ENCODE results near the gene CCDC43.

DNA sequence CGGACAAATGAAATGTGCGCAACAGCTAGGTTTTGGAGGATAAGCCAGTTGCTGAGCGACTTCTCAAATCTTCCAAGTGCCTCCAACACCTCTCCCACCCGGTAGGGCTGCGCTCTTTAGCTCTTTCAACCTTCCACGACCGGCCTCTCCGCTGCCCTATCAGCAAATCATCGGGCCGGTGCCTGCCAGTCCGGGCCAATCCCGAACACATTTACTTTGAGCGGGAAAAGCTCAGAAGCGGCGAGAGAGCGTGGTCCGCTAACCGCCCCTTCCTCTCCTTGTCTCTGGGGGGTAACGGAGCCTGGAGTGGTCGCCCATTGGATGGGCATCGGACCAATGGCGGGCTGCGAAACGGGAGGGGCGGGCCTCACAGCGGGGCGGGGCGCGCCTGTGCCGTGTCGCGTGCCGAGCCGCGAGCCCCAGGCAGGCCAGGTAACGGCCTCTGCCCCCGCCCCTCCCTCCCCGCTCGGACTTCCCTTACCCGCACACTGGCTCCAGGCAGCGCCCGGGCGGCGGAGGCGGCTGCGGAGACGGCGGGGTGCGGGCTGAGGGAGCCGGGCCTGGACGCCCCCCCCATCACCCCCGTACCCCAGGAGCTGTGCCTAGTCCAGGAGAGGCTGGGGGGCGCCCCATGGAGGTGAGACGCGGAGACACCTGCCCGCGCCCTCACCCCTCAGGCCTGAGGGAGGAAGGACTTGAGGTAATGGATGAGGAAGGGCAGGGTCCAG is 33.4 kb downstream of the CCDC43 start, which contains the start of gene MEIOC:
- TF ChIP-seq, protein P1, sequence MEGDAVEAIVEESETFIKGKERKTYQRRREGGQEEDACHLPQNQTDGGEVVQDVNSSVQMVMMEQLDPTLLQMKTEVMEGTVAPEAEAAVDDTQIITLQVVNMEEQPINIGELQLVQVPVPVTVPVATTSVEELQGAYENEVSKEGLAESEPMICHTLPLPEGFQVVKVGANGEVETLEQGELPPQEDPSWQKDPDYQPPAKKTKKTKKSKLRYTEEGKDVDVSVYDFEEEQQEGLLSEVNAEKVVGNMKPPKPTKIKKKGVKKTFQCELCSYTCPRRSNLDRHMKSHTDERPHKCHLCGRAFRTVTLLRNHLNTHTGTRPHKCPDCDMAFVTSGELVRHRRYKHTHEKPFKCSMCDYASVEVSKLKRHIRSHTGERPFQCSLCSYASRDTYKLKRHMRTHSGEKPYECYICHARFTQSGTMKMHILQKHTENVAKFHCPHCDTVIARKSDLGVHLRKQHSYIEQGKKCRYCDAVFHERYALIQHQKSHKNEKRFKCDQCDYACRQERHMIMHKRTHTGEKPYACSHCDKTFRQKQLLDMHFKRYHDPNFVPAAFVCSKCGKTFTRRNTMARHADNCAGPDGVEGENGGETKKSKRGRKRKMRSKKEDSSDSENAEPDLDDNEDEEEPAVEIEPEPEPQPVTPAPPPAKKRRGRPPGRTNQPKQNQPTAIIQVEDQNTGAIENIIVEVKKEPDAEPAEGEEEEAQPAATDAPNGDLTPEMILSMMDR (IDR thresholded peaks at IDR 0.05; ENCODE audit: low read depth, low read length, poor library complexity, severe bottlenecking) = no peak
- TF ChIP-seq EZH2phosphoT487 (IDR thresholded peaks at IDR 0.05; ENCODE audit: borderline replicate concordance, low read length) = no peak

Data from DOHH2 (cell line).